GM23338 (cell line): ENCODE data around the gene PUS1. TPM values are rescaled to one million over a fixed set of nuclear protein-coding genes. Genes with fewer than 3 reads are reported as not detected.

Experiments used
- ATAC-seq: fragments of 200-7000 bp; cut with Tn5 transposase; 3 replicates; pipeline ENCODE4 v1.9.1; 2020
- DNase-seq: peaks from one replicate; pipeline ENCODE4 v3.0.0-alpha.2; 2015; ENCODE audit warnings: low spot score
- H2AFZ ChIP-seq: fragments of 200-600 bp; sonication (generic); 2 replicates; pipeline ENCODE4 v1.8.0; 2016; ENCODE audit warnings: antibody characterized with exemption, mild to moderate bottlenecking, moderate library complexity
- H3F3A ChIP-seq: fragments of 200-600 bp; sonication (generic); replicated peaks from 2 replicates; pipeline ENCODE4 v1.8.0; 2017; ENCODE audit warnings: antibody characterized with exemption, mixed run types, low read depth
- H3K27ac ChIP-seq: fragments of 200-600 bp; sonication (generic); 2 replicates; pipeline ENCODE4 v1.6.1; 2016; ENCODE audit warnings: low read depth
- H3K27me3 ChIP-seq: fragments of 200-600 bp; sonication (generic); 2 replicates; pipeline ENCODE4 v1.8.0; 2016; ENCODE audit warnings: mild to moderate bottlenecking, mixed run types, moderate library complexity; ENCODE audit not compliant: insufficient read depth
- H3K36me3 ChIP-seq: fragments of 200-600 bp; sonication (generic); 2 replicates; pipeline ENCODE4 v1.8.0; 2016; ENCODE audit warnings: mild to moderate bottlenecking; ENCODE audit not compliant: insufficient read depth
- H3K4me1 ChIP-seq: fragments of 200-600 bp; sonication (generic); 2 replicates; pipeline ENCODE4 v1.8.0; 2016; ENCODE audit warnings: mild to moderate bottlenecking, moderate library complexity; ENCODE audit not compliant: insufficient read depth
- H3K4me2 ChIP-seq: fragments of 200-600 bp; sonication (generic); 2 replicates; pipeline ENCODE4 v1.7.1; 2017; ENCODE audit warnings: mixed run types
- H3K4me3 ChIP-seq: fragments of 200-600 bp; sonication (generic); 2 replicates; pipeline ENCODE4 v1.6.1; 2016; ENCODE audit warnings: mixed run types
- H3K79me2 ChIP-seq: fragments of 200-600 bp; sonication (generic); replicated peaks from 2 replicates; pipeline ENCODE4 v1.8.0; 2017; ENCODE audit warnings: mild to moderate bottlenecking; ENCODE audit not compliant: insufficient read depth
- H3K9me2 ChIP-seq: fragments of 200-600 bp; sonication (generic); 2 replicates; pipeline ENCODE4 v1.8.0; 2017; ENCODE audit not compliant: insufficient read depth
- H4K20me1 ChIP-seq: fragments of 200-600 bp; sonication (generic); replicated peaks from 2 replicates; pipeline ENCODE4 v1.8.0; 2017; ENCODE audit warnings: mild to moderate bottlenecking; ENCODE audit not compliant: insufficient read depth
- H3K27ac Mint-ChIP-seq: 2 replicates; pipeline ENCODE4 v1.8.0; 2020; ENCODE audit warnings: inconsistent platforms, mild to moderate bottlenecking, moderate library complexity, mixed read lengths
- H3K27me3 Mint-ChIP-seq: 3 replicates; pipeline ENCODE4 v1.8.0; 2022; ENCODE audit warnings: low read depth, mild to moderate bottlenecking, moderate library complexity, mixed read lengths, inconsistent platforms; ENCODE audit not compliant: insufficient read depth, poor library complexity
- H3K36me3 Mint-ChIP-seq: 3 replicates; pipeline ENCODE4 v1.8.0; 2021; ENCODE audit warnings: low read depth, mild to moderate bottlenecking, inconsistent platforms, moderate library complexity, mixed read lengths
- H3K4me1 Mint-ChIP-seq: 3 replicates; pipeline ENCODE4 v1.8.0; 2020; ENCODE audit warnings: mild to moderate bottlenecking, inconsistent platforms, mixed read lengths
- H3K4me3 Mint-ChIP-seq: 3 replicates; pipeline ENCODE4 v1.8.0; 2021; ENCODE audit warnings: moderate library complexity, mild to moderate bottlenecking, inconsistent platforms, mixed read lengths
- H3K9me3 Mint-ChIP-seq: 3 replicates; pipeline ENCODE4 v1.8.0; 2020; ENCODE audit warnings: moderate library complexity, mild to moderate bottlenecking, inconsistent platforms, mixed read lengths
- ETS1 ChIP-seq: IDR thresholded peaks from 2 replicates; pipeline ENCODE4 v1.6.1; 2016; ENCODE audit warnings: antibody characterized with exemption
- EZH2 ChIP-seq: fragments of 200-600 bp; sonication (generic); IDR thresholded peaks from one replicate; pipeline ENCODE4 v1.8.0; 2017; ENCODE audit warnings: antibody characterized with exemption, mild to moderate bottlenecking, low read depth; ENCODE audit not compliant: unreplicated experiment
- EZH2phosphoT487 ChIP-seq: fragments of 200-600 bp; sonication (generic); IDR thresholded peaks from one replicate; pipeline ENCODE4 v1.8.1; 2018; ENCODE audit warnings: antibody characterized with exemption; ENCODE audit not compliant: unreplicated experiment
- JUNB ChIP-seq: IDR thresholded peaks from one replicate; pipeline ENCODE4 v1.6.1; 2016; ENCODE audit warnings: antibody characterized with exemption; ENCODE audit not compliant: unreplicated experiment
- POLR2AphosphoS5 ChIP-seq: IDR thresholded peaks from 2 replicates; pipeline ENCODE4 v1.6.1; 2016; ENCODE audit warnings: antibody characterized with exemption, low read depth
- STAT1 ChIP-seq: IDR thresholded peaks from one replicate; pipeline ENCODE4 v1.6.1; 2016; ENCODE audit warnings: antibody characterized with exemption; ENCODE audit not compliant: unreplicated experiment
- polyA plus RNA-seq: library from polyadenylated mRNA; unstranded; fragments of >200 nt; fragmentation: Nextera tagmentation; extraction: Ambion mirVana; gene quantifications from 2 replicates; pipeline ENCODE4 v1.2.1, GENCODE V29; 2016
- total RNA-seq: library from RNA; depleted of rRNA; stranded (reverse); fragments of >200 nt; shearing (Covaris generic); gene quantifications from 2 replicates; pipeline ENCODE4 v1.2.3, GENCODE V29; 2014
- TF ChIP-seq, protein P1 (sequence below): fragments of 250-450 bp; sonication (Bioruptor Pico); IDR thresholded peaks from 2 replicates; pipeline ENCODE4 v1.5.0; 2020; ENCODE audit warnings: mild to moderate bottlenecking, moderate library complexity
- TF ChIP-seq, protein P2 (sequence below): IDR thresholded peaks from one replicate; pipeline ENCODE4 v1.6.1; 2018; ENCODE audit warnings: antibody characterized with exemption; ENCODE audit not compliant: unreplicated experiment

The PUS1 gene
- total and polyA plus RNA-seq, 2 experiments from 2014 or later, result 52.4 to 73.0 TPM

DNA sequence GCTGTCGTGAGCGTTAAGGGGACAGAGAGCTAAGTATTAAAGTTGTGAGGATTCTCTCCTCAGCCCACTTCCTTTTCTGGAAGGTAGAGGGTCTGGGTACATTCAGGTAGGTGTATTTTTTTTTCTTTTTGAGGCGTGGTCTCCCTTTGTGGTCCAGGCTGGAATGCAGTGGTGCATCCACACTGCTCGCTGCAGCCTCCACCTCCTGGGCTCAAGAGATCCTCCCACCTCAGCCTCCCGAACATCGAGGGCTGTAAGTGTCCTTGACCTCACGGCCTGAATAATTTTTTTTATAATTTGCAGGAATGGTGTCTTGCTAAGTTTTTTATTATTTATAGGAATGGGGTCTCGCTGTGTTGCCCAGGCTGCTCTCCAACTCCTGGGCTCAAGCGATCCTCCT is 1.4 kb downstream of the PUS1 start (continued):
- TF ChIP-seq, protein P1, sequence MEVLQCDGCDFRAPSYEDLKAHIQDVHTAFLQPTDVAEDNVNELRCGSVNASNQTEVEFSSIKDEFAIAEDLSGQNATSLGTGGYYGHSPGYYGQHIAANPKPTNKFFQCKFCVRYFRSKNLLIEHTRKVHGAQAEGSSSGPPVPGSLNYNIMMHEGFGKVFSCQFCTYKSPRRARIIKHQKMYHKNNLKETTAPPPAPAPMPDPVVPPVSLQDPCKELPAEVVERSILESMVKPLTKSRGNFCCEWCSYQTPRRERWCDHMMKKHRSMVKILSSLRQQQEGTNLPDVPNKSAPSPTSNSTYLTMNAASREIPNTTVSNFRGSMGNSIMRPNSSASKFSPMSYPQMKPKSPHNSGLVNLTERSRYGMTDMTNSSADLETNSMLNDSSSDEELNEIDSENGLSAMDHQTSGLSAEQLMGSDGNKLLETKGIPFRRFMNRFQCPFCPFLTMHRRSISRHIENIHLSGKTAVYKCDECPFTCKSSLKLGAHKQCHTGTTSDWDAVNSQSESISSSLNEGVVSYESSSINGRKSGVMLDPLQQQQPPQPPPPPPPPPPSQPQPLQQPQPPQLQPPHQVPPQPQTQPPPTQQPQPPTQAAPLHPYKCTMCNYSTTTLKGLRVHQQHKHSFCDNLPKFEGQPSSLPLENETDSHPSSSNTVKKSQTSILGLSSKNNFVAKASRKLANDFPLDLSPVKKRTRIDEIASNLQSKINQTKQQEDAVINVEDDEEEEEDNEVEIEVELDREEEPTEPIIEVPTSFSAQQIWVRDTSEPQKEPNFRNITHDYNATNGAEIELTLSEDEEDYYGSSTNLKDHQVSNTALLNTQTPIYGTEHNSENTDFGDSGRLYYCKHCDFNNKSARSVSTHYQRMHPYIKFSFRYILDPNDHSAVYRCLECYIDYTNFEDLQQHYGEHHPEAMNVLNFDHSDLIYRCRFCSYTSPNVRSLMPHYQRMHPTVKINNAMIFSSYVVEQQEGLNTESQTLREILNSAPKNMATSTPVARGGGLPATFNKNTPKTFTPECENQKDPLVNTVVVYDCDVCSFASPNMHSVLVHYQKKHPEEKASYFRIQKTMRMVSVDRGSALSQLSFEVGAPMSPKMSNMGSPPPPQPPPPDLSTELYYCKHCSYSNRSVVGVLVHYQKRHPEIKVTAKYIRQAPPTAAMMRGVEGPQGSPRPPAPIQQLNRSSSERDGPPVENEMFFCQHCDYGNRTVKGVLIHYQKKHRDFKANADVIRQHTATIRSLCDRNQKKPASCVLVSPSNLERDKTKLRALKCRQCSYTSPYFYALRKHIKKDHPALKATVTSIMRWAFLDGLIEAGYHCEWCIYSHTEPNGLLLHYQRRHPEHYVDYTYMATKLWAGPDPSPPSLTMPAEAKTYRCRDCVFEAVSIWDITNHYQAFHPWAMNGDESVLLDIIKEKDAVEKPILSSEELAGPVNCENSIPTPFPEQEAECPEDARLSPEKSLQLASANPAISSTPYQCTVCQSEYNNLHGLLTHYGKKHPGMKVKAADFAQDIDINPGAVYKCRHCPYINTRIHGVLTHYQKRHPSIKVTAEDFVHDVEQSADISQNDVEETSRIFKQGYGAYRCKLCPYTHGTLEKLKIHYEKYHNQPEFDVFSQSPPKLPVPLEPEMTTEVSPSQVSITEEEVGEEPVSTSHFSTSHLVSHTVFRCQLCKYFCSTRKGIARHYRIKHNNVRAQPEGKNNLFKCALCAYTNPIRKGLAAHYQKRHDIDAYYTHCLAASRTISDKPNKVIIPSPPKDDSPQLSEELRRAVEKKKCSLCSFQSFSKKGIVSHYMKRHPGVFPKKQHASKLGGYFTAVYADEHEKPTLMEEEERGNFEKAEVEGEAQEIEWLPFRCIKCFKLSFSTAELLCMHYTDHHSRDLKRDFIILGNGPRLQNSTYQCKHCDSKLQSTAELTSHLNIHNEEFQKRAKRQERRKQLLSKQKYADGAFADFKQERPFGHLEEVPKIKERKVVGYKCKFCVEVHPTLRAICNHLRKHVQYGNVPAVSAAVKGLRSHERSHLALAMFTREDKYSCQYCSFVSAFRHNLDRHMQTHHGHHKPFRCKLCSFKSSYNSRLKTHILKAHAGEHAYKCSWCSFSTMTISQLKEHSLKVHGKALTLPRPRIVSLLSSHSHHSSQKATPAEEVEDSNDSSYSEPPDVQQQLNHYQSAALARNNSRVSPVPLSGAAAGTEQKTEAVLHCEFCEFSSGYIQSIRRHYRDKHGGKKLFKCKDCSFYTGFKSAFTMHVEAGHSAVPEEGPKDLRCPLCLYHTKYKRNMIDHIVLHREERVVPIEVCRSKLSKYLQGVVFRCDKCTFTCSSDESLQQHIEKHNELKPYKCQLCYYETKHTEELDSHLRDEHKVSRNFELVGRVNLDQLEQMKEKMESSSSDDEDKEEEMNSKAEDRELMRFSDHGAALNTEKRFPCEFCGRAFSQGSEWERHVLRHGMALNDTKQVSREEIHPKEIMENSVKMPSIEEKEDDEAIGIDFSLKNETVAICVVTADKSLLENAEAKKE, result no peak

DNA sequence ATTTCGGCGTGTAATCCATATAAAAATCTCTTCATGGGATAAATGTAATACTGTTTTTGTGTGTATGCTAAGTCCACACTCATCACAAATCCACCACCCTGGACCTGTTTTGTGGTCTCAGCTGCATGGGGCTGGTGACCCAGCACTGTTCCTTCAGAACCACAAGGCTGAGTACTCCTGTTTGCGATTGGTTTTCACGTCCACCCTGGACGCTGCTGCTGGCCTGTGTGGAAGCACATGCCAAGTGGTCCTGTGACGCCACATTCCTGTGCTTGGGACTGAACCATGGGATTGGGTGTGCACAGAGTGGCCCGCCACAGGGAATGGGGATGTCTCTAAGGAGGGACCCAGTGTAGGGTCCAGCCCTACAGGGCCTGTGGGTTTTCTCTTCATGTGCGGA is 4.3 kb downstream of the PUS1 start:
- Histone ChIP-seq H3F3A (0 out of 2 replicates have a peak, but pooled peaks cover 8% of the 10 kb centered on the region), H2AFZ (no peak overlapping the region), H4K20me1 (peaks cover 8% of the 10 kb centered on the region; the same call in 1 of the 2 replicates), H3K9me2 (no peaks in the 10 kb centered on the region), H3K4me3 (no peak overlapping the region), H3K27me3 (no peaks in the 10 kb centered on the region), H3K79me2 (peaks cover 25% of the 10 kb centered on the region), H3K36me3 (peaks cover 46% of the 10 kb centered on the region), H3K27ac (no peak overlapping the region), H3K4me1 (peaks cover 5% of the 10 kb centered on the region; the same call in 1 of the 2 replicates), H3K4me2 (no peak overlapping the region)
- DNase-seq, result no peak
- H3K9me3 Mint-ChIP-seq, result peaks cover 3% of the 10 kb centered on the region; the same call in 1 of the 3 replicates
- peaks cover 16% of the 10 kb centered on the region for H3K27me3 Mint-ChIP-seq
- H3K4me1 Mint-ChIP-seq, result peaks cover 12% of the 10 kb centered on the region
- H3K27ac Mint-ChIP-seq, result peak overlapping the region; percentile 67; the same call in 1 of the 2 replicates
- ATAC-seq, result no peak
- H3K4me3 Mint-ChIP-seq, result no peak overlapping the region
- peaks cover 77% of the 10 kb centered on the region for H3K36me3 Mint-ChIP-seq
- TF ChIP-seq JUNB (no peak), EZH2phosphoT487 (no peak), POLR2AphosphoS5 (no peak), EZH2 (no peak), ETS1 (no peak), STAT1 (no peak)
- TF ChIP-seq, protein P2, sequence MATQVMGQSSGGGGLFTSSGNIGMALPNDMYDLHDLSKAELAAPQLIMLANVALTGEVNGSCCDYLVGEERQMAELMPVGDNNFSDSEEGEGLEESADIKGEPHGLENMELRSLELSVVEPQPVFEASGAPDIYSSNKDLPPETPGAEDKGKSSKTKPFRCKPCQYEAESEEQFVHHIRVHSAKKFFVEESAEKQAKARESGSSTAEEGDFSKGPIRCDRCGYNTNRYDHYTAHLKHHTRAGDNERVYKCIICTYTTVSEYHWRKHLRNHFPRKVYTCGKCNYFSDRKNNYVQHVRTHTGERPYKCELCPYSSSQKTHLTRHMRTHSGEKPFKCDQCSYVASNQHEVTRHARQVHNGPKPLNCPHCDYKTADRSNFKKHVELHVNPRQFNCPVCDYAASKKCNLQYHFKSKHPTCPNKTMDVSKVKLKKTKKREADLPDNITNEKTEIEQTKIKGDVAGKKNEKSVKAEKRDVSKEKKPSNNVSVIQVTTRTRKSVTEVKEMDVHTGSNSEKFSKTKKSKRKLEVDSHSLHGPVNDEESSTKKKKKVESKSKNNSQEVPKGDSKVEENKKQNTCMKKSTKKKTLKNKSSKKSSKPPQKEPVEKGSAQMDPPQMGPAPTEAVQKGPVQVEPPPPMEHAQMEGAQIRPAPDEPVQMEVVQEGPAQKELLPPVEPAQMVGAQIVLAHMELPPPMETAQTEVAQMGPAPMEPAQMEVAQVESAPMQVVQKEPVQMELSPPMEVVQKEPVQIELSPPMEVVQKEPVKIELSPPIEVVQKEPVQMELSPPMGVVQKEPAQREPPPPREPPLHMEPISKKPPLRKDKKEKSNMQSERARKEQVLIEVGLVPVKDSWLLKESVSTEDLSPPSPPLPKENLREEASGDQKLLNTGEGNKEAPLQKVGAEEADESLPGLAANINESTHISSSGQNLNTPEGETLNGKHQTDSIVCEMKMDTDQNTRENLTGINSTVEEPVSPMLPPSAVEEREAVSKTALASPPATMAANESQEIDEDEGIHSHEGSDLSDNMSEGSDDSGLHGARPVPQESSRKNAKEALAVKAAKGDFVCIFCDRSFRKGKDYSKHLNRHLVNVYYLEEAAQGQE, result no peak
